Measurements from ENCODE around the gene GHRHR. TPM values are rescaled to one million over a fixed set of nuclear protein-coding genes. Genes with fewer than 3 reads are reported as not detected.

Gene GHRHR
- total RNA-seq, 2 donors from 2014 or later, result 4.4 TPM; not detected in 1

DNA sequence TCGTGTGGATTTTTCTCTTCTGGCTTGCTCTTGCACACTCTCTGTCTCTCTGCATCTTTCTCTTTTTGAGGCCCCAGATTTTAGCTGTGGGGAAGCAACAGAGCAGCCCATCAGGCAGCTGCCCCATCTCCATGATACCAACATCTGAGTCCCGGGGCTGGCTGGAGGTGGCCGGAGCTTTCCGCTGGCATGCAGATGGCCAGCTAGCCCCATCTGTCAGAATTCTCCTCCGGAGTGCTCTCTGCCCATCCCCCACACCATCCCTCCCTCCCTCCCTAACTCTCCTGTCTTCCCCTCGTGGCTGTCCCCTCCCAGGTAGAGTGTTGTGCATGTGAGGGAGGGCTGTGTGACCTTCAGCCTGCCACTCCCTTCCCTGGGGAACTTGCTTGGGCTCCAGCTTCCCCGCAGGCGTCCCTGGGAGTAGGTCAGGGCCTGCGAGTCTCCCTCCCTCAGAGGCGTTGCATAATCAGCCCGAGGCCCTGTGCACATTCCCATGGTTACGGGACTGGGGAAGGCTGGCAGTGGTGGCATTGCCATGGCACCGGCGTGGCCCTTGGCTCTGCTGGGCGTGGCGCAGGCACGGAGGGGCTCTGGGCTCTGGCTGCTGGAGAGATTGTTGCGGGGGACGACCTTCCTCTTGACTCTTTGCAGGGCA lies 24.7 kb downstream of the GHRHR start:
- H3K27ac ChIP-seq, result no peak overlapping the region
- DNase-seq (ENCODE audit: low spot score), result no peak
- WGBS, result 41% methylated on average over 19 of the region's 19 CpGs

GRCh38 chr7:30989008-30989823 lies 25.5 kb downstream of the GHRHR start:
- Histone ChIP-seq H3K4me1 (replicated peaks) (no peaks in the 10 kb centered on the region), H3K9me3 (no peaks in the 10 kb centered on the region), H3K27me3 (replicated peaks; ENCODE audit: insufficient read depth) (no peaks in the 10 kb centered on the region), H3K4me3 (no peak overlapping the region), H3K27ac (no peak overlapping the region), H3K36me3 (no peaks in the 10 kb centered on the region)
- TF ChIP-seq, protein P1, sequence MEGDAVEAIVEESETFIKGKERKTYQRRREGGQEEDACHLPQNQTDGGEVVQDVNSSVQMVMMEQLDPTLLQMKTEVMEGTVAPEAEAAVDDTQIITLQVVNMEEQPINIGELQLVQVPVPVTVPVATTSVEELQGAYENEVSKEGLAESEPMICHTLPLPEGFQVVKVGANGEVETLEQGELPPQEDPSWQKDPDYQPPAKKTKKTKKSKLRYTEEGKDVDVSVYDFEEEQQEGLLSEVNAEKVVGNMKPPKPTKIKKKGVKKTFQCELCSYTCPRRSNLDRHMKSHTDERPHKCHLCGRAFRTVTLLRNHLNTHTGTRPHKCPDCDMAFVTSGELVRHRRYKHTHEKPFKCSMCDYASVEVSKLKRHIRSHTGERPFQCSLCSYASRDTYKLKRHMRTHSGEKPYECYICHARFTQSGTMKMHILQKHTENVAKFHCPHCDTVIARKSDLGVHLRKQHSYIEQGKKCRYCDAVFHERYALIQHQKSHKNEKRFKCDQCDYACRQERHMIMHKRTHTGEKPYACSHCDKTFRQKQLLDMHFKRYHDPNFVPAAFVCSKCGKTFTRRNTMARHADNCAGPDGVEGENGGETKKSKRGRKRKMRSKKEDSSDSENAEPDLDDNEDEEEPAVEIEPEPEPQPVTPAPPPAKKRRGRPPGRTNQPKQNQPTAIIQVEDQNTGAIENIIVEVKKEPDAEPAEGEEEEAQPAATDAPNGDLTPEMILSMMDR (IDR thresholded peaks at IDR 0.05), result no peak
- no peak for TF ChIP-seq POLR2AphosphoS5 (IDR thresholded peaks at IDR 0.05)
- no peak for TF ChIP-seq POLR2A (IDR thresholded peaks at IDR 0.05)
- intact Hi-C loops (cut with DNase I), result loop anchor here (10.0 kb wide), 1 partner anchor 646 kb away; no protein-coding TSS in a partner anchor
- 87% methylated on average over 15 of the region's 16 CpGs for WGBS
- DNase-seq (ENCODE audit: low spot score), result no peak

More for the DNA sequence above, 24.7 kb downstream of the GHRHR start:
- H3K4me1 ChIP-seq (replicated peaks), result no peaks in the 10 kb centered on the region
- H3K4me3 ChIP-seq, result no peak overlapping the region
- intact Hi-C loops (cut with DNase I), result loop anchor here (10.0 kb wide), 1 partner anchor 646 kb away; no protein-coding TSS in a partner anchor
- H3K36me3 ChIP-seq, result no peaks in the 10 kb centered on the region
- TF ChIP-seq, protein P1 (IDR thresholded peaks at IDR 0.05), result no peak
- TF ChIP-seq POLR2AphosphoS5 (IDR thresholded peaks at IDR 0.05), result no peak
- no peak for TF ChIP-seq POLR2A (IDR thresholded peaks at IDR 0.05)
- H3K27me3 ChIP-seq (replicated peaks; ENCODE audit: insufficient read depth), result no peaks in the 10 kb centered on the region
- H3K9me3 ChIP-seq, result no peaks in the 10 kb centered on the region

- Histone ChIP-seq H3K4me3 (no peak overlapping the region), H3K27ac (no peak overlapping the region), H3K27me3 (replicated peaks; ENCODE audit: insufficient read depth) (no peaks in the 10 kb centered on the region), H3K36me3 (no peaks in the 10 kb centered on the region), H3K9me3 (no peaks in the 10 kb centered on the region), H3K4me1 (replicated peaks) (no peaks in the 10 kb centered on the region)
- TF ChIP-seq, protein P1 (IDR thresholded peaks at IDR 0.05), result no peak
- no peak for TF ChIP-seq POLR2A (IDR thresholded peaks at IDR 0.05)
- no peak for TF ChIP-seq POLR2AphosphoS5 (IDR thresholded peaks at IDR 0.05)
- no peak for DNase-seq (ENCODE audit: low spot score)
- WGBS, result 91% methylated on average over 10 of the region's 10 CpGs
- intact Hi-C loops (cut with DNase I), result loop anchor here (10.0 kb wide), 1 partner anchor 645 kb away; no protein-coding TSS in a partner anchor
Measured at GRCh38 chr7:30989824-30990672, 26.3 kb downstream of the GHRHR start.

DNA sequence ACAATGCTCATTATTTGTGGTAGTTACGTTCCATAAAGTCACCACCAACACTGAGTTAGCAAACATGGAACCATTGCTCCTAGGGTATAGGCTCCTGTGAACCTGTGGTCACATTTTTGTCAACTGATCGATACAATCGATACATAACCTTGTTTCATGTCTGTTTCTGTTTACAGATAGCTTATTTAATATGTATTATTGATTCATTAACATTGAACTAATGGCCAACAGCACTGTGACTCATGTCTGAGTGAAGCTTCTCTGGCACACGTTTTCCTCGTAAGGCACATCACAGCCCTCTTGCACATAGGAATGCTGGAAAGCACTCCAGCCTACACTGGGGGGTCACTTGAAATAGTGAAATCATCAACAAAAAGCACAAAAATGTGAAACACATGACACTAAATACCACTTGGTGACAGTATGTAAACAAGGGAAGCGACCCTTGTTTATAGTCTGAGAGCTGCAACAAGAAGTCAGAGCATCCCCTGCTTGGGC lies 27.0 kb downstream of the GHRHR start:
- Histone ChIP-seq H3K36me3 (no peaks in the 10 kb centered on the region), H3K9me3 (no peaks in the 10 kb centered on the region), H3K27me3 (replicated peaks; ENCODE audit: insufficient read depth) (no peaks in the 10 kb centered on the region), H3K4me3 (no peak overlapping the region), H3K4me1 (replicated peaks) (no peaks in the 10 kb centered on the region), H3K27ac (no peak overlapping the region)
- TF ChIP-seq, protein P1 (IDR thresholded peaks at IDR 0.05), result no peak
- TF ChIP-seq POLR2AphosphoS5 (IDR thresholded peaks at IDR 0.05), result no peak
- TF ChIP-seq POLR2A (IDR thresholded peaks at IDR 0.05), result no peak
- intact Hi-C loops (cut with DNase I), result no loop called here
- DNase-seq (ENCODE audit: low spot score), result no peak
- WGBS, result 89% methylated on average over 6 of the region's 6 CpGs
